CD4-positive, alpha-beta T cell treated with Interleukin-17A for 4 hours (primary cell): ENCODE measurements around the gene C13orf46.

Experiments
- DNase-seq: peaks from one replicate; pipeline ENCODE4 v3.0.0-alpha.2; 2020; ENCODE audit warnings: mixed read lengths

The C13orf46 gene

DNA sequence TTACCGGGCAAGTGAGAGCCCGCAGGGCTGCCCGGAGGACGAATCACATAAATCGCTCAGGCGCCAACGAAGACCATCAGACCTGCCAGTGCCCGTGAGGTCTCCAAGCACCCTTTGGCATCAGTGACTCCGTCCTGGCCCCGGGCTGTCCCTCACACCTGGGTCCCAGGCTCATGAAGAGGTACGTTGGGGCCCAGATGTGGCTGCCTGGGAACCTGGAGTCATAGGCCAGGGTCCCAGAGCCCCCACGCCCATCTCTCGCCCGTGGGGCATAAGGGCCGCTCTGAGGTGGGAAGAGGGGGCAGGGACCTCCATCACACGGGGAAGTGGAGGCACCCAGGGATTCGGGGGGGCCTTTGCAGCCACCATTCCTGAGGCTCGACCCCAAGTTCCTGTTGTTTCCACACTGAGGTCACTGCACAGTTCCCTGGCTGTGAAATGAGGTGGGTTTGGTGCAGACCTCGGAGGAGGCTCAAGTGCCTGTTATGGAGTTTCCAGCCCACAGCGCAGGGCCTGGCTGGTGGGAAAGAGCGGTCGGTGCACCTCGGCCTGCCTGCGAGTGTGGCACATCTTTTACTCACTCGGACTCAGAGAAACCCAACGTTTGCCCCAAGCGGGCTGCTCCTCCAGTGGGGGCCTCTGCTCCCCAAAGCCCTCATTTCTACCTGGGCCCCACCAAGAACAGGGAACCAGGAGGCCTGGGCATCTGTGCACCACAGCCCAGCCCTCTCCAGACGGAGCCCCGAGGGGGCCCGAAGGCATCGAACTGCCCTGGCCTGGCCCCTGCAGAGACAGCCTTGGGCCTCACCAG is 35.9 kb upstream of the C13orf46 start:
- no peak for DNase-seq

DNA sequence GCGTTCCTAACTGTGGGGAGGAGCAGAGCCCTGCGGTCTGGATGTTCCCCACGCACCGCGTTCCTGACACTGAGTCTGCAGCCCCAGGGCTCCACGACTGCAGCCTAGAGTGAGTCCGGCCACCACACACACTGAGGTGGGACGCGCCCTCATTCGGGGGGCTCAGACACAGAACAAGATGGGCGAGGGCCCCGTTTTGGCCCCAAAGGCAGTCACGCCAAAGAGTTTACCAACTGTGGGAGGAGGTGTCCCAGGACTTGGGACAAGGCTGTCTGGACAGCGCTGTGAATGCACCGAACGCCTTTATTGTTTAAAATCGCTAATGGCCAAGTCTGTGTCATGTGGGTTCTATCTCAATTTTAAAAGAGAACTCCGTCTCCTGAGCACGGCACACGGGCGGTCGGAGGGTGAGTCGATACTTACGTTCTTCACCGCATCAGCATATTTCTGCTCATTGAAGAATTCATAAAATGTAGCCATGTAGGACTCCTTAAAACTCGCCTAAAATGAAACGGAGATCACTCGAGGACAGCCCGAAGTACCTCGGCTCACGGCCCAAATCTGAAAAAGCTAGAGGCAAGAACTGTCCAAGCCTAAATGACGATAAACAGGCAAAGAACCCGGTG is 35.2 kb upstream of the C13orf46 start:
- no peak for DNase-seq

DNA sequence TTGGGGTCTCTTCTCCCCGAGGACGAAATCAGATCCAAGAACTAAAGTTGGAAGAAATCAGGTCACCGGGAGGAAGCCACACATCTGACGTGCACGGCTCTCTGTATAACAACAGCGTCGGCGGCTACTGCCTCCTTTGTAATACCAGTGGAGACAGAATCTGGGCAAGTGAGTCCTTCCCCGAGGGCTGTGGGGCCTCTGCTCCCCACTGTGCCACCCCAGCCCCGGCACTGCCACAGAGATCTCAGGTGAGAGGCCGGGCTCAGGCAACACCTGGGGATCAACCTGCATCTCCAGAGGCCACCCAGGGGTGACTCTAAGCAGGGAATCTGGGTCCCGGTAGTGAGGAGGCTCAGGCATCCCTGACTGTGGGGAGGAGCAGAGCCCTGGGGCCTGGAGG is 33.7 kb upstream of the C13orf46 start:
- no peak for DNase-seq

DNA sequence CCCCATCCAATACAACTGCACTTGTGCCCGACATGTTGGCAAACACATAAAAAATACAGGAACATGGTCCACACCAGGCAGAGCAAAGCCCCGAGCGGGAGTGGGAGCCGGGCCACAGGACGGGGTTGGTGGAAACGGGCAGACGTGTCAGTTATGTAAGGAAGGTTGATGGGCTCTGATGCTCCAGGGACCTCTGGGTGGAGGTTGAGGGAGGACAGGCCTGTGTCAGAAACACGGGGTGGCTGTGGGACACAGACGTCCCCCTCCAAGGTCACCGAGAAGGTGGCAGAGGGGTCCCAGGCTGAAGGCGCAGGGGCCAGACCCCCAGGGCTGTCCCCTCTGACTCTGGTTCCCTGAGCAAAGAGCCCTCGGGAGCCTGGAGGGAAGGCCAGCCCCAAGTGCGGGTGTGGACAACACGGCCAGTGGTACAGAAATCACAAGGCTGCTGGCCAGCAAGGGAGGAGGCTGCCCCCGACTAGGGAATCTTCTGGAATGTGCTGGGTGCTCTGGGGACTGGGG is 31.4 kb upstream of the C13orf46 start:
- no peak for DNase-seq

DNA sequence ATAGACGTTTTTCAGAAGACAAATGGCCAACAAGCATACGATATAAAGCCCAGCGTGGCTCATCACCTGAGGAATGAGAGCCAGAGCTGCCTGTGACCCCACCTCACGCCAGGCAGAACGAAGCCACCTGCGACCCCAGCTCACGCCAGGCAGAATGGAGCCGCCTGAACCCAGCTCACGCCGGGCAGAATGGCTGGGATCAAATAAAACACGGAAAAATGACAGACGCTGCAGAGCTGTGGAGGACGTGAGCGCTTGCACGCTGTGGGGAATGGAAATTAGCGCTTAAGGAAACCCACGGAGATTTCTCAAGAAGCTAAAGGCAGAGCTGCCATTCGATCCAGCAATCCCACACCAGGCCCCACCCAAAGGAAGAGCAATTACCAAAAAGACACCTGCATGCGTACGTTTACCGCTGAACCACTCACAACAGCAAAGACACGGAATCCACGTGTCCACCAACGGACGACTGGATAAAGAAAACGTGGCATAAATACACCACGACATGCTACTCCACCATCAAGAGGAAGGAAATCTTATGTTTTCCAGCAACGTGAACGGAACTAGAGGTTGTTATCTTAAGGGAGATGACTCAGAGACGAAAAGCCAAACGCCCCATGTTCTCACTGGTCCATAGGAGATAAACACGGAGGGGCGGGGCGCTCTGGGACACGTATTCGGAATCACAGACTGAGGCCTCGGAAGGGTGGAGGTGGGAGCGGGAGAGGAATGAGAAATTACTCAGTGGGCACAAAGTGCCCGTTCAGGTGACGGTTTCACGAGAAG is 30.7 kb upstream of the C13orf46 start:
- DNase-seq = no peak

DNA sequence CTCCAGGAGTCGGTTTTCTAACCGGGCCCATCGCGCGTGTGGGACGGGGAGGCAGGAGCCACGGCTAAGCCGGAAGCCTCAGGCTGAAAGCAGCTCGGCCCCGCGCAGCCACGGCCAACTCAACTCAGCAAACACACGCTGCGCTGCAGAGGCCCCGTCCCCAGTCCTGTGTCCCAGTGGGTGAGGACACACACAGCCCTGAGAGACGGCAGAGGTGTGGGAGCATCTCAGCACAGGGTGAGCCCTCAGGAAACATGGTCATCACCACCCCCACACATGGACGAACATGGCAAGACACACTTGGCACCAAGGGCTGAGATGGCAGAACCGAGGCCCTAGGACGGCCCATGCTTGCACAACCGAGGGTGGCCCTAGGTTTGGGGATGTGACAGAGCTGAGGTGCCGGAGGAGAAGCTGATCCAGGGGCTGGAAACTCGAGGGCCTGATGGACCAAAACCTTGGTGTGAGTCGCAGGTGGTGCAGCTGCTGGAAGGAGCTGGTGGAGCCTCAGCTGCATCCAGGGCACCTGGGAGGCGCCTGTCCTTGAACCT is 29.0 kb upstream of the C13orf46 start:
- no peak for DNase-seq

DNA sequence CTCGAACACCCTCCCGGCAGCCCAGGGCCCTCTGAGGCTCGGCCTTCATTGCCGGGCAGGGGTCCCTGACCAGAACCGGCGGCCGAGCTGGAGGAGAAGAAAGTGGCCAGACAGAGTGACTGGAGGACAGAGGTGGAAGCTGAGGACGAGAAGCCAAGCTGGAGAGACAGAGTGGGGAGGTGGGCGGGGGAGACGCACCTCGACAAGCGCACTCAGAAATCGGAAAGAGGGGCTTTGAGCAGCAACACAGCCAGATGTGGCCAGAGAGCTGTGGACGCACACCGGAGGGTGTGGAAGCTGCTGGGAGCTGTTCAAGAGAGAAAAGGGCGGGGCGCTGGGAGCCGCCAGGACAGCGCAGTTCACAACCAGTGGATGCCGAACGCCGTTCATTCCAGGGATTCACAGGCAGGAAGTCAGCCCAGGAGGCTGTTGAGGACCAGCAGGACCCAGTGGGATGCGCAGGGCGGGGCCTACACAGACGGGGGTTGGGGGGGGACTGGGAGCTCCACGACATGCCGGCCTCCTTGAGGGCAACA is 28.2 kb upstream of the C13orf46 start:
- no peak for DNase-seq

DNA sequence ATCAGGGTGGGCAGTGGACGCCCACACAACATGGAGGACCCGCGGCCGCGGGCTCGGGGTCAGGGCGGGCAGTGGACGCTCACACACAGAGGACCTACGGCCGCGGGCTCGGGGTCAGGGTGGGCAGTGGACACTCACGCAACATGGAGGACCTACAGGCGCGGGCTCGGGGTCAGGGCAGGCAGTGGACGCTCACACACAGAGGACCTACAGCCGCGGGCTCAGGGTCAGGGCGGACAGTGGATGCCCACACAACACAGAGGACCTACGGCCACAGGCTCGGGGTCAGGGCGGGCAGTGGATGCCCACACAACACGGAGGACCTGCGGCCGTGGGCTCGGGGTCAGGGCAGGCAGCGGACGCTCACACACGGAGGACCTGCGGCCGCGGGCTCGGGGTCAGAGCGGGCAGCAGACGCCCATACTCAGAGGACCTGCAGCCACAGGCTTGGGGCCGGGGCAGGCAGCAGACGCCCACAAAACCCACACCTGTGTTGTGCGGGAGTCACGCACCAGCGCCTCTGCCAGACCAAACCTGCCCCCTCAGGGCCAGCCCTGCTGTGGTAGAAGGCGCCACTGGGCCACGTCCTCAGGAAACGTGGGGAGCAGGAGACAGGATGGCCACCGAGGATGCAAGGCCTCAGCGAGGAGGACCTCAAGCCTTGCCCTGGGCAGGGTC is 27.6 kb upstream of the C13orf46 start:
- DNase-seq = no peak

DNA sequence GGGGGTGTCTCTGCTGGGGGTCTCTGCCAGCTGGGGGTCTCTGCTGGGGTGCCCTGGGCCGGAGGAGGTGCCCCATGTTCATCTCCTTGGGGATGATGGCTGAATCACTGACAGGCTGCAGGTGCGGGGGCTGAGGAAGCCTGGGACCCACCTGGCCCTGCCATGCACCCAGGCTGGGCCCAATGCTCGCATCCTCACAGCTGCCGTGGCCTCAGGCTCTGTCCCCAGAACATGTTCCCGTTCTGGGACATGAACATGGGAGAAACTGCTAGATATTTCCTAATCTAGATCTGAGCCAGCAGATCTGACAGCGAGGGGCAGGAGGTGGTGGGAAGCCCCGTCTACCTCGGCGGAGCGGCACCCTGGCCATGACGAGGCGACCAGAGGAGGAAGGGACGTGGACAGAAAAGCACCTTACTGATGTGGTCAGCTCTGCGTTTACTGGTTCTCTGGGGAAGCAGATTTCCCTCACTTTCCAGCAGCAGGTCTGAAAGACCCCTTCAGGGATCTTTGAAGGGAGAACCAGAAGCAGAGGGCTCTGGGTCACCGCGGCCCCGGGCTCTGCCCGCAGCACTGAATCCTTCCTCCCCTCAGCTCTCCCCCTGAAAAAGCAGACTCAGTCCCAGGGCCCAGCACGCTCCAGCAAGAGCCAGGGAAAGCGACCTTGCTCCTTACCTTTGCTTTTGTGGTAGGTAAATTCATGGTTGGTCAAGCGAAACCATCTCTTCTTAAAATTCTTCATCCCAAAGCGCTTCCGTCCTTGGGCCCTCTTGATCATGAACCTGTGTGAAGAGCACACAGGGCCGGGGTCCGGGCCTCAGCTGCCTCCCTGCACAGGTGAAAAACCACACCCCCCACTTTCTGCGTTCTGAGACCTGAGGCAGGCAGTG is 26.5 kb upstream of the C13orf46 start:
- DNase-seq = no peak

DNA sequence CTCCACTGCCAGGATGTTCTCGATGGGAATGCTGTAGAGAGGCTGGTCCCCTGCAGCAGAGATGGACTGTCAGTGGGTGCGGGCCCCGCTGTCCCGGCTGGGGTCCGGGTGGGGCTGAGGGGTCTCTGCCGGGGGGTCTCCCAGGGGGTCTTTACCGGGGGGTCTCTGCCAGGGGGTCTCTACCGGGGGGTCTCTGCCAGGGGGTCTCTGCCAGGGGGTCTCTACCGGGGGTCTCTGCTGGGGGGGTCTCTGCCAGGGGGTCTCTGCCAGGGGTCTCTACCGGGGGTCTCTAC is 25.7 kb upstream of the C13orf46 start:
- no peak for DNase-seq

DNA sequence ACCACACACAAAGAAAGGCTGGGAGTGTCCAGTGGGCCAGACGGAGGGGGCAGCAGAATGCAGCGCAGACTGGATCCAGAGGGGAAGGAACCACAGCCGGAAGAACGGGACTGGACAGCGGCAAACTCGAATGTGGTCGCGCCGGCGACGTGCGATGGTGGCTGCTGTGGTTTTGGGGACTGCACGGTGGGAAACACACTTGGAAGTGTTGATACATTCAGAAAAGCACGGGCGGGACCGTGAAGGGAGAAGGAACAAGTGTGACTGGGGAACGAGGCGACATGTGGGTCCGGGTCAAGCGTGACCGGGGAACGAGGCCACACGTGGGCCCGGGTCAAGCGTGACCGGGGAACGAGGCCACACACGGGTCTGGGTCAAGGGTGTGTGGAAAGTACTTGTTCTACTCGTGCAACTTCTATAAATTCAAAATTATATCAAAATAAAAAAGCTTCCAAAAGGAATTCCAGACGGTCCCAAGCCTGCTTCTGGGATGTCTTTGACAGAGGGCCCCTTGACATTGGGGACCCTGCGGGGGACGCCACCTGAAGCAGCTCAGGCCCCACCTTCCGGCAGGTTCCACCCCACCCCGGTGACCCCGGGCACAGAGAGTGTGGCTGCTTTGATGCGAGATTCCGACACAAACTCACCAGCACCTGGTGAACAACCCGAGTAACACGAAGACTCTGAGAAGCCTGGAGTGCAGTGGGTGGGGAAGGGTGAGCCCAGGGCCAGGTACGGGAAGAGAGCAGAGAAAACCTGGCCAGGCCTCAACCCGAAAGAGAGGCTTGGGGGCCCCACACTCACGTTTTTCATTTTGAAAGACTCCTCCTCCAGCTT is 25.1 kb upstream of the C13orf46 start:
- DNase-seq = no peak

DNA sequence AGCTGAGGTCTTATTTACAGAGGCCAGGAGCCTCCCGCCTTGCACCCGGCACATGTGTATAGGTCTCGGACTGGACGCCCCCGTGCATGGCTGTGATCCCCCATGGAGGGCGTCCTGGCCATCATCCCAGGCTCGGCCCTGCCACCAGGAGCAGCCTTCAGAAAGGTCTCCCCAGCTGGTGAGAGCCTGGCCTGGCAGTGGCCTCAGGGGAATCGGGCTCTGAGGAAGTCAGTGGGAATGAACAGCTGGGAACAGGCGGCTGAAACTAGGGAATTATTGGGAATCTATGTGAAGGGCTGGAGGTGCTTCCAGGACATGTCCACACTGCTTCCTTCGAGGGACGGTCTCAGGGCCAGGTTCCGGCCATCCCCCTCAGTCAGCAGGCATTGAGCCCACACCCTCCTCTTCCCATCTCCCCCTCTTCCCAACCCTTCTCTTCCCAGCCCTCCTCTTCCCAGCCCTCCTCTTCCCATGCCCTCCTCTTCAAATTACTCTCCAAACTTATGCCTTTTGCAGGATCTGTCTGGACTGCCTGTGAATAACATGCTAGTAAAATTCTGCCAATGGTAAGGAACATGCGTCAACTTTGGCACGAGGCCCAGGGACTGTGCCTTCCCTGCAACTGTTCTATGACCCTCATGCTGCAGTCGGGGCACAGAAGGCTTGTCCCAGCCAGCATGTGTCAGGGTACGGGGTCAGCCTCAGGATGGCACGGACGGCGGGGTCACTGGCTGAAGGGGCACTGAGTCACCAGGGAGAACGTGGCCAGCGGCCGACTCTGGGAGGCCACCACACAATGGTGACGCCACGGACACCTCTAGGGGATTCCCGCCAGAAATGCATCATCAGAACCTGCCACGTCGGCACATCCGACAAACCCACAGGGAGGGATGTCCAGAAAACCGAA is 24.2 kb upstream of the C13orf46 start:
- DNase-seq = no peak

DNA sequence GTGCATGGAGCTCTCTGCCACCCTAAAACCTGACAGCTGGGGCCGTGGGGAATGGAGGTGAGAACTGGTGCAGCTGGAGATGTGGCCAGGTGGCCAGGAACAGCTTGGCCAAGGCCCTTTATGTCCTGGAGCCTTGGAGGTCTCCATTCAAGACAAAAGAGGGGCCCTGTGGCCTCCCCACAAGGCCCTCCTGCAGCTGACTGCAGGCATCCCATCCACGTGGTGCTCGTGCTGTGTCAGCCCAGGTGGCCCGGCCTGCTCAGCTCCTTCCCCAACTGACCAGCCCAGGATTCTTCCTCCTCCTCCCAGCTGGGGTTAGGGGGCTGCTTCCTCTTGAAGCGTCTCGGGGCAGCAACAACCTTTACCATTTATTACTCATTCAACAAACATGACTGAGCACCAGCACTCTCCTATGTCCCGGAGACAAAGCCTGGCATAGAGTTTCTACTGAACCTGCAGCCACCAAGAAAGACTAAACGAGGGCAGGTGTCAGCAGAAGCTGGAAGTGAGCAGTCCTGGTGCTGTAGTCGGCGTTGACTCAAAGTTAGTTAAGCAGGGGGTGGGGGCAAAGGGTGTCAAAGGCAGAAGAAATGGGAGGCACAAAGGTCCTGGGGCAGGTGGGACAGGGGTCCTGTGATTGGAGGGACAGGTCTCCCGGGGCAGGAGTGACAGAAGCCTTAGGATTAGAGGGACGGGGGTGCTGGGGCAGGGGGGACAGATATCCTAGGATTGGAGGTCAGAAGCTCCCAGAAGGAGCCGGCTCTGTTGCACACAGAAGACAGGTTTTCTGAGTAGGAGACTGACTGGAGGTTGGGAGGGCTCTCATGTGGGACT is 23.3 kb upstream of the C13orf46 start:
- DNase-seq = no peak

DNA sequence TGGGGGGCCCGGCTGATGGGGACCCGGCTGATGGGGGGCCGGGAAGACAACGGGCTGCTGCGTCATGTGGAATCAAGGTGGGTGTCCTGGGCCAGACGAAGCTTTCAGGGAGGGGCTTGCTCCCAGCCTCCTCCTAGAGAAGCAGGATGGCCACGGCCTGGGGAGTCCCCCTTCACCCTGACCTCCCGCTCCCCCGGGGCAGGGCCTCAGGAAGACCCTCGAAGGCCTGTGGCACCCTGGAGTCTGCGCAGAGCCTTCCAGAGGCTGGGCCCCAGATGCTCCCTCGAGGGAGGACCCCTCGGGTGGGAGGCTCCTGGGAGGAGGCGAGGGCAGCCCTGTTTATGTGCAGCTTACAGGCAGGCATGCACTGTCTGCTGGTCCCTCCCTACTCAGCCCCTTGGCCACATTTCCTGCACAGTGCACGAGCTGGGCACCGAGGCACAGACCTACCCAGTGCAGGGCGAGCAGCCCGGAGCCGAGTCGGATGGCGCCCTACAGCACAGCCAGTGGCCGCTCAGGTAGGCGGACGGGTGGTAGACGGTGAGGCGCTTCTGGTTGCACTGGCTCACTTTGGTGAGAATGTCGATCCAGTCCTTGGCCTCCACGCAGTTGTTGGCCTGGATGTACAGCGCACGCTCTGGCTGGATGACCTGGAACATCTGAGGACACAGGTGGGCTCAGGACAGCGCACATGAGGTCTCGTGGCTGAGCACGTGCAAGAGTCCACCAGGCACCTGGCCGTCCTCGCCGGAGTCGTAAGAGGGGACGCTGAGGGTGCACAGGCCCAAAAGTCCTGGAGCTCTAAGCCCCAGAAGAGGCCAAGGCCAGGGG is 22.4 kb upstream of the C13orf46 start:
- no peak for DNase-seq

DNA sequence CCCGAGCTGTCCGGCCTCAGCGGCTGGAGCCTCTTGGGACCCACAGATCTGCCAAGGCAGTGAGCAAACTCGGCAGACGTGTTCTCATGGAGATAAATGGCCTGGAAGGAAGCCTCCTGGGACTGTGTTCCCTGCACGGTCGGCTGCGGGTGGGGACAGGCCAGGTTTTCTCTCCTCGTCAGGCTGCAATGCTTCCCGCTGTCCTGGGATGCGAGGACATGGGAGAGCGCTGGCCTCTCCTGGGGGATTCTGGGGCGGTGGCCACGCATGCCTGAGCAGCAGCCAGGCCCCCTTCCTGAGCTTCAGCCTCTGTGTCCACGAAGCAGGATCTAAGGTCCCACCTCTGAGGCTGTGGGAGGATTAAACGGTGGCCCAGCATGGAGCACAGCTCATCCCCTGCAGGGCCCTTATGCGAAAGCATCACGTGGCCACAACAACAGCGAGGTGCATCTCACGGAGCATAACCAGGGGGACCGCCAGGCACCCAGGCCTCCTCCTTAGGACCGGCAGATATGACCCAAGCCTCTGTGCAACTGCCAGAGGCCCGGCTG is 21.2 kb upstream of the C13orf46 start:
- DNase-seq = no peak

DNA sequence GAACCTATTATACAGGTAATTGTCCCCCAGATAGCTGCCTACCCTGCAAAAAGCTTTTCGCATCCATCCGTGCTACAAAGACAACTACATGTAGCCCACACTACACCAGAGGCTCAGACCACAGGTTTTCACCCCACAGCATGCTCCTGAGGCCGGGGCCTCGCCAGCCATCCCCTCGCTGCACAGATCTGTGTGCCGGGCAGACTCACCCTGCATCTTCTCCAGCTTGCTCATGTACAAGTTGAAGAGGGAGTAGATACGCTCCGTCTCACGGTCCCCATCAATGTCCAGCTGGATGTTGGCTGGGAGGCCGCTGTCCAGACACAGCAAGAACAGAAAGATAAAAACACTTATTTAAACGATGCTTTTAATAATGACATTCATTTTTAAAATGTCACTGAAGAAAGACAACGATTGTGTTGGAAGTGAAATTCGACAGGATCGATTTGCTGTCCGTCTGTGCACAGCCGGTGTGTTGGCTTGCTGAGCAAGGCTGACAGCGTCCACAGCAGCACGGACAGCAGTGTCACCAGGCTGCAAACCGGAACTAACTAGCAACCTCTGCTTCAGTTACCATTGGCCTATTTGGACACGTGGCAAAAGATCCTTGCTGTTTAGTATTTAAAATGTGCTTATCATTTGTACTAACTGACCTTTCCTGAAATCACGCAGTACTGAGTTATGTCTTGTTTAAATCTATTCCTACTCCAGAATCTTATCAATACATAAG is 18.6 kb upstream of the C13orf46 start:
- DNase-seq = no peak
